Gastroesophageal sphincter (tissue), 3 donors: ENCODE results near the gene SYCE1.

Source experiments
- POLR2AphosphoS5 ChIP-seq: sonication (generic); formaldehyde crosslinking; IDR thresholded peaks from one replicate; pipeline ENCODE4 v1.6.1; 2017; ENCODE audit warnings: antibody characterized with exemption
- TF ChIP-seq, protein P1 (sequence below), 4 experiments: fragments of 200-600 bp in 2 of 4; fragments of 450-650 bp in 2 of 4; sonication (generic) in 1 of 4; IDR thresholded peaks; one replicate each; pipeline ENCODE4 v1.5.1; 2017 to 2019; ENCODE audit warnings: antibody characterized with exemption in 4 of 4, mild to moderate bottlenecking in 2 of 4, moderate library complexity in 2 of 4

DNA sequence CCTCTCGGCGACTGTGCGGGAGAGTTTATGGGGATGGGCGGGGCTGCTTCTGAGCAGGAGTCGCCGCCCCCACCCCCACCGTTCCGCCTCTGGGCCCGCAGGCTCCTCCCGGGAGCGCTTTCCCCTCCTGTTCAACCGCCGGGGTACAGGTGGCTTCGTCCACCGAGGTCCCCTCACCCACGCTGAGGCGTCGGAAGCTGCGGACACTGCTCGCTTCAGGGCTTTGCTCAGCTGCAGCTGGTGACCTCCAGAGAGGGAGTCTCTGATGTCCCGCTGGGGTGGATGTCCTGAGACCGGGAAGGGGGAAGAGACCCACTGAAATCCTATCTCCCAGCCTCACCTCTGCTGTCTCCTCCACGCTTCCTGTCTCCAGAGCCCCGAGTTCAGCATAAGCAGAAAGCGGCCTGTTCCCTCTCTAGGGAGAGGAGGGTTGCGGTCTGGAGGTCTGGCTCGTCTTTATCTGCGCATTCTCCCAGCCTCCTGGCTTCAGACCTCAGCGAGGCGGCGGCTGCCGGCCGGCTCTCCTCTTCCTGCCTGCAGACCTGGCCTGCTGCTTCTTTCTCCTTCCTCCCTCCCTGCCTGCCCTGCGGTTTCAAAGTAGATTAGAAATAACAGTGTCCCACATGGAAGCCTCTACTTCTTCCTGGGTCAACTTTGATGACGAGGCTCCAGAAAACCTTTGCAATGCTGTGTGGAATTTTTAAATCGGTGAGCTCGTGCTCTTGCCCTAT, 36.4 kb downstream of the SYCE1 start:
- TF ChIP-seq, protein P1, sequence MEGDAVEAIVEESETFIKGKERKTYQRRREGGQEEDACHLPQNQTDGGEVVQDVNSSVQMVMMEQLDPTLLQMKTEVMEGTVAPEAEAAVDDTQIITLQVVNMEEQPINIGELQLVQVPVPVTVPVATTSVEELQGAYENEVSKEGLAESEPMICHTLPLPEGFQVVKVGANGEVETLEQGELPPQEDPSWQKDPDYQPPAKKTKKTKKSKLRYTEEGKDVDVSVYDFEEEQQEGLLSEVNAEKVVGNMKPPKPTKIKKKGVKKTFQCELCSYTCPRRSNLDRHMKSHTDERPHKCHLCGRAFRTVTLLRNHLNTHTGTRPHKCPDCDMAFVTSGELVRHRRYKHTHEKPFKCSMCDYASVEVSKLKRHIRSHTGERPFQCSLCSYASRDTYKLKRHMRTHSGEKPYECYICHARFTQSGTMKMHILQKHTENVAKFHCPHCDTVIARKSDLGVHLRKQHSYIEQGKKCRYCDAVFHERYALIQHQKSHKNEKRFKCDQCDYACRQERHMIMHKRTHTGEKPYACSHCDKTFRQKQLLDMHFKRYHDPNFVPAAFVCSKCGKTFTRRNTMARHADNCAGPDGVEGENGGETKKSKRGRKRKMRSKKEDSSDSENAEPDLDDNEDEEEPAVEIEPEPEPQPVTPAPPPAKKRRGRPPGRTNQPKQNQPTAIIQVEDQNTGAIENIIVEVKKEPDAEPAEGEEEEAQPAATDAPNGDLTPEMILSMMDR (IDR thresholded peaks at IDR 0.05), result no peak
- TF ChIP-seq POLR2AphosphoS5, result no peak
